A549 treated with Hydrocortisone at 1 μM for 4 hours (cell line): Measurements from ENCODE around the gene SEC24B. TPM values are rescaled to one million over a fixed set of nuclear protein-coding genes. Genes with fewer than 3 reads are reported as not detected.

Experiments
- total RNA-seq: library from RNA; stranded (reverse); fragments of 200-300 nt; extraction: Qiagen RNA extraction; gene quantifications from 5 replicates; pipeline ENCODE4 v1.2.3, GENCODE V29; 2022

SEC24B gene
- 15.3 to 24.3 TPM (median 19.7 TPM) in 5 replicates for total RNA-seq

DNA sequence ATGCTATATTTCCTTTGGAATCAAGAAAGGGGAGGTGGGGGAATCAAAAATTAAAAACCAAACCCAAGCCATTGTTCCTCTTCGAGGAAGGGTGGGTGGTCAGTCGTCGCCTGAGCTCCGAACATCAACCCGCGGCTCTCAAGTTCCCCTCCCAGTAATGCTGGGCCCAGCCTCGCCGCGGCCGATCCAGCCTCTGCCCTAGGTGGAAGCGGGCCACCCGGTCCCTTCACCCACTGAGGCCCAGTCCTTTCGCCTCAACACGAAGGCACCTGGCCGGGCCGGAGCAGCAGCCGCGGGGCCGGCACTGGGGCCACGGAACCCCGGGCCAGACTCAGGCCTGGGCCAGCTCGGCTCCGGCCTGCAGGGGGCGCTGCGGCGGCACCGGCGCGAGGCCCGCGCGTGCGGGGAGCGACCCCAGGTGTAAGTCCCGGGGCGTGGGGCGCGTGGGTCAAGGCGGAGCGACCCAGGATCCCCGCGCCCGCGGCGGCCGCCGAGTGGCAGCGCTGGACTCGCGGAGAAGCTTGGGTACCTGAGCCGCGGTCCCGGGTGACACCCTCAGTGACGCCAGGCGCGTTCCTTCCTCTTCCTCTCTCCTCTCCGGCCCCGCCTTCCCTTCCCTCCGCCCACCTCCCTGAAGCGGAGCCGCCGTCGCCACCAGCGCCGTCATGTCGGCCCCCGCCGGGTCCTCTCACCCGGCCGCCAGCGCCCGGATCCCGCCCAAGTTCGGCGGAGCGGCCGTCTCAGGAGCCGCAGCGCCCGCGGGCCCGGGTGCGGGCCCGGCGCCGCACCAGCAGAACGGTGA is at the start of gene SEC24B:
TSS of gene SEC24B (plus strand) at position 611 of the 802 bp plus-strand sequence. CDS start at position 666, 55 bp downstream.

GRCh38 chr4:109559983-109560686 is 126.5 kb downstream of the SEC24B start, which contains the start of gene MCUB:
Gene MCUB, plus strand, starts transcription at chr4:109560246. Its CDS starts 92 bp downstream, at chr4:109560338.

Other genes starting within 250 kb of the SEC24B start
- gene COL25A1, start 131.2 kb upstream of the SEC24B start, total RNA-seq = not detected in 5 replicates
- gene MCUB, start 126.4 kb downstream of the SEC24B start, total RNA-seq = 12.0 to 20.8 TPM (median 17.6 TPM) in 5 replicates